ENCODE measurements around the gene RLBP1.

DNA sequence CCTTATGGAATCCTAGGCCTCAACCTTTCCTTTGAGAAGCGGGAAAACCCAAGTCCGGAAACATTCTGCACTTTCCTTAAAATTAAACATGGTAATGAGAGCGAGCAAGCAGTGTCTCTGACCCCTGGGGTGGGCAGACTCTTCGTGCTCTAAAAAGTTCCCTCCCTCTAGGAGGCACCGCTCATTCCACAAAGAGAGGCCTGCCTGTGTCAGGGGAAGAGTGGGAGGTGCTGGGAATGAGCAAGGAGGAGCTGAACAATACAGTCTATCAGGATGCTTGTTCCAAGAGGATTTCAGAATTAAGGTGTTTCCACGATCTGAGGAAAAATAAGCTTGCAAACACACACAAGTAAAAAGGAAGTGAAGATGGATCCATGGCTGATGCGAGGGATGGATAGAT is 6.0 kb upstream of the RLBP1 start:
- TF ChIP-seq, protein P1, sequence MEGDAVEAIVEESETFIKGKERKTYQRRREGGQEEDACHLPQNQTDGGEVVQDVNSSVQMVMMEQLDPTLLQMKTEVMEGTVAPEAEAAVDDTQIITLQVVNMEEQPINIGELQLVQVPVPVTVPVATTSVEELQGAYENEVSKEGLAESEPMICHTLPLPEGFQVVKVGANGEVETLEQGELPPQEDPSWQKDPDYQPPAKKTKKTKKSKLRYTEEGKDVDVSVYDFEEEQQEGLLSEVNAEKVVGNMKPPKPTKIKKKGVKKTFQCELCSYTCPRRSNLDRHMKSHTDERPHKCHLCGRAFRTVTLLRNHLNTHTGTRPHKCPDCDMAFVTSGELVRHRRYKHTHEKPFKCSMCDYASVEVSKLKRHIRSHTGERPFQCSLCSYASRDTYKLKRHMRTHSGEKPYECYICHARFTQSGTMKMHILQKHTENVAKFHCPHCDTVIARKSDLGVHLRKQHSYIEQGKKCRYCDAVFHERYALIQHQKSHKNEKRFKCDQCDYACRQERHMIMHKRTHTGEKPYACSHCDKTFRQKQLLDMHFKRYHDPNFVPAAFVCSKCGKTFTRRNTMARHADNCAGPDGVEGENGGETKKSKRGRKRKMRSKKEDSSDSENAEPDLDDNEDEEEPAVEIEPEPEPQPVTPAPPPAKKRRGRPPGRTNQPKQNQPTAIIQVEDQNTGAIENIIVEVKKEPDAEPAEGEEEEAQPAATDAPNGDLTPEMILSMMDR (IDR thresholded peaks at IDR 0.05; ENCODE audit: low read depth, low read length): no peak
- no peak for TF ChIP-seq MYC (IDR thresholded peaks at IDR 0.05; ENCODE audit: low read depth, low read length)
- TF ChIP-seq POLR2A (IDR thresholded peaks at IDR 0.05; ENCODE audit: extremely low read depth, insufficient read length): no peak
